Transverse colon (tissue), 4 donors: ENCODE data around the gene EFR3B. TPM values are rescaled to one million over a fixed set of nuclear protein-coding genes. Genes with fewer than 3 reads are reported as not detected.

ENCODE experiments used
- DNase-seq: peaks from one replicate; pipeline ENCODE4 v3.0.0-alpha.2; 2019
- H3K27ac ChIP-seq, 4 donors: fragments of 200-600 bp; sonication (generic); 2 replicates each; pipeline ENCODE4 v1.5.1; 2016 to 2018; ENCODE audit warnings: inconsistent platforms in 4 of 4
- H3K27me3 ChIP-seq: fragments of 200-600 bp; sonication (generic); 2 replicates; pipeline ENCODE4 v1.5.1; 2017; ENCODE audit warnings: inconsistent platforms
- H3K36me3 ChIP-seq, 4 donors: fragments of 200-600 bp; sonication (generic); 2 replicates each; pipeline ENCODE4 v1.5.1; 2017 to 2019; ENCODE audit warnings: inconsistent platforms in 4 of 4
- H3K4me1 ChIP-seq, 4 donors: fragments of 200-600 bp; sonication (generic); 2 replicates each; pipeline ENCODE4 v1.5.1; 2017 to 2020; ENCODE audit warnings: inconsistent platforms in 4 of 4
- H3K4me3 ChIP-seq, 4 donors: fragments of 200-600 bp; sonication (generic); 1 replicate in 1 of 4; 2 replicates in 3 of 4; pipeline versions ENCODE4 v1.5.1 to v1.6.1; 2017 to 2019; ENCODE audit warnings: inconsistent platforms in 4 of 4
- H3K9me3 ChIP-seq, 2 donors: fragments of 200-600 bp; sonication (generic); 2 replicates each; pipeline ENCODE4 v1.5.1; 2017 to 2019; ENCODE audit warnings: inconsistent platforms in 2 of 2
- CTCF ChIP-seq, 5 experiments: fragments of 200-600 bp in 3 of 5; fragments of 450-650 bp in 2 of 5; sonication (generic) in 3 of 5; IDR thresholded peaks; 1 replicate in 2 of 5; 2 replicates in 3 of 5; pipeline ENCODE4 v1.5.1; 2016 to 2017; ENCODE audit warnings: antibody characterized with exemption in 5 of 5, inconsistent platforms in 3 of 5, mild to moderate bottlenecking in 2 of 5, moderate library complexity in 1 of 5
- EP300 ChIP-seq: sonication (generic); formaldehyde crosslinking; IDR thresholded peaks from one replicate; pipeline ENCODE4 v1.6.1; 2017; ENCODE audit warnings: antibody characterized with exemption, low read depth
- POLR2A ChIP-seq: fragments of 450-650 bp; IDR thresholded peaks from one replicate; pipeline ENCODE4 v1.6.1; 2016; ENCODE audit warnings: antibody characterized with exemption, mild to moderate bottlenecking, moderate library complexity
- POLR2AphosphoS5 ChIP-seq, 3 donors: sonication (generic); formaldehyde crosslinking; IDR thresholded peaks; one replicate each; pipeline ENCODE4 v1.6.1; 2016; ENCODE audit warnings: antibody characterized with exemption in 3 of 3
- WGBS, 2 donors: methylation state at CpG; one replicate each; pipeline ENCODE4 v1.1.5; 2018; ENCODE audit warnings: low coverage in 1 of 2; 5-methylcytosine and 5-hydroxymethylcytosine counted together
- in situ Hi-C, 4 donors: fragments of 200-750 bp; cut with MboI; loops; one replicate each; pipeline versions ENCODE4 v1.15.0 to v1.15.1; 2017; ENCODE audit warnings: low sequenced_read_pairs in 3 of 4, low pct_ligation_motif_present in 1 of 4, low pct_unique_long_range_greater_than_20kb in 1 of 4
- intact Hi-C: fragments of 100-400 bp; cut with DNase I; formaldehyde crosslinking; loops from one replicate; pipeline ENCODE4 v1.15.1; 2023; ENCODE audit warnings: low total_unique reads
- total RNA-seq, 4 donors: library from RNA; depleted of rRNA; stranded (reverse); fragments of >200 nt; gene quantifications; one replicate each; pipeline ENCODE4 v1.1.0, GENCODE V29; 2016

Gene EFR3B
- total RNA-seq, 4 donors from 2014 or later: under 0.01 to 1.4 (median 0.70) TPM

GRCh38 chr2:25065768-25066167 is 23.9 kb downstream of the EFR3B start:
- TF ChIP-seq POLR2A (no peak), CTCF (IDR thresholded peaks at IDR 0.05) (no peak), EP300 (no peak), POLR2AphosphoS5 (IDR thresholded peaks at IDR 0.05) (no peak)
- intact Hi-C loops (no loop called here), in situ Hi-C loops (no loop called here)
- H3K4me1 ChIP-seq: no peaks in the 10 kb centered on the region
- H3K9me3 ChIP-seq: no peaks in the 10 kb centered on the region
- H3K27me3 ChIP-seq: no peaks in the 10 kb centered on the region
- H3K4me3 ChIP-seq: no peak overlapping the region
- H3K27ac ChIP-seq: no peak overlapping the region
- 85 to 91% methylated on average over 4 of the region's 4 CpGs for WGBS, 2 donors
- no peak for DNase-seq
- no peaks in the 10 kb centered on the region for H3K36me3 ChIP-seq

DNA sequence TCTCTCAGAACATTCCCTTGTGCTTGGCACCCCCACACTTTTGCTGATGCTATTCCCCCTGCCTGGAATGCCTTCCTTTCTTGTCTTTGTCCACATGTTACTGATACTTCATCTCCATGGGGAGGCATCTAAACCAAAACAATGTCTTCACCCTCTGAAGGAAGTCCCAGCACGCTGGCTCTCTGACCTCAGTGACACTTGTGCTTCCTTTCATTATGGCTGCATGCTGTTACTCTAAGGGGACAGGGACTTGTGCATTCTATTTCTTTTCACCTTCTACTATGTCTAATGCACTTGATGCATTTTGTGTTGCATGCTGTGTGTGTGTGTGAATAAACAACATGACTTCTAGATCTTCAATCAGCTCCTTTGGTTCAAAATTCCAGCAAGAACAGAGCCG is 24.6 kb downstream of the EFR3B start:
- H3K4me1 ChIP-seq: no peaks in the 10 kb centered on the region
- DNase-seq: no peak
- H3K4me3 ChIP-seq: no peak overlapping the region
- no peaks in the 10 kb centered on the region for H3K36me3 ChIP-seq
- TF ChIP-seq CTCF (IDR thresholded peaks at IDR 0.05) (no peak), POLR2A (no peak), EP300 (no peak), POLR2AphosphoS5 (IDR thresholded peaks at IDR 0.05) (no peak)
- WGBS, 2 donors: 80 to 90% methylated on average over 2 of the region's 2 CpGs
- no peaks in the 10 kb centered on the region for H3K9me3 ChIP-seq
- H3K27me3 ChIP-seq: no peaks in the 10 kb centered on the region
- intact Hi-C loops (no loop called here), in situ Hi-C loops (no loop called here)
- H3K27ac ChIP-seq: no peak overlapping the region

DNA sequence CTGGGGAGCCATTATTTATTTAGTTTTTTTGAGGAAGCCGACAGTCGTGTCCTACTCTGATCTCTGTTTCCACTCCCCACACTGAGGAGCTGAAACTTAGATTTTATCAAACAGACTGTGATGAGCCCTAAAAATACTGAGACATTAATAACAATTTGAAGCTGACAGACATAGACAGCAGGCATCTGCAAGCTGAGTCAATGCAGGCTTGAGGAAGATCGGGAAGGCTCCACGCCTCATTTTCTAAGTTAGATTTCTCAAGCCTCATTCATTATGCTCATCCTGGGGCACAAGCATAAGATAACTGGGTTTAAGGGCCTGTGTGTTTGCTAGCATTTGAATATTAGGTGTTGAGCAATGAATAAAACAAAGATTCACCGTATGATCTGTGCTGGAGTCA is 26.3 kb downstream of the EFR3B start:
- Histone ChIP-seq H3K9me3 (no peaks in the 10 kb centered on the region), H3K4me3 (no peak overlapping the region), H3K36me3 (no peaks in the 10 kb centered on the region), H3K27ac (no peak overlapping the region), H3K27me3 (no peaks in the 10 kb centered on the region), H3K4me1 (no peaks in the 10 kb centered on the region)
- intact Hi-C loops (no loop called here), in situ Hi-C loops (no loop called here)
- WGBS, 2 donors: 75 to 93% methylated on average over 3 to 5 of the region's 5 CpGs
- DNase-seq: no peak
- TF ChIP-seq POLR2A (no peak), CTCF (IDR thresholded peaks at IDR 0.05) (no peak), POLR2AphosphoS5 (IDR thresholded peaks at IDR 0.05) (no peak), EP300 (no peak)

DNA sequence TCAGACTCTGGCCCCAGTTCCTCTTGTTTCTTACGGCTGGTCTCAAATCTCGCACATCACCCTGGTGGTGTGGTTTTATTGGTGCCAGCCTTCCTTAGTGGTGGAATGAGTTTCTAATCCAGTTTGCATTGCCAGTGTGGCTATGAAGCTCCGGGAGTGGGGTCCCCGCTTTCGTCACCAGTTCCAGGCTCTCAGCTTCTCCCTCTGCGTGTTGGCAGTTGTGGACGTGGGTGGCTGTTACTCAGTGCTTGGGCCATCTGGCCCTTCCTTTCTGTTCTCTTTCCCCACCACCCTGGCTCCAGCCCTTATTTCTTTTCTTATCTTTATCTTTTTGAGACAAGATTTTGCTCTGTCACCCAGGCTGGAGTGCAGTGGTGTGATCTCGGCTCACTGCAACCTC is 30.1 kb downstream of the EFR3B start:
- TF ChIP-seq EP300 (no peak), CTCF (IDR thresholded peaks at IDR 0.05) (no peak), POLR2A (no peak), POLR2AphosphoS5 (IDR thresholded peaks at IDR 0.05) (no peak)
- no peaks in the 10 kb centered on the region for H3K27me3 ChIP-seq
- intact Hi-C loops (no loop called here), in situ Hi-C loops (no loop called here)
- H3K9me3 ChIP-seq: no peaks in the 10 kb centered on the region
- H3K36me3 ChIP-seq: no peaks in the 10 kb centered on the region
- 83 to 85% methylated on average over 3 to 8 of the region's 8 CpGs for WGBS, 2 donors
- no peak for DNase-seq
- no peaks in the 10 kb centered on the region for H3K4me1 ChIP-seq
- H3K4me3 ChIP-seq: no peak overlapping the region
- H3K27ac ChIP-seq: no peak overlapping the region
